CD8-positive, alpha-beta memory T cell (primary cell): ENCODE data around the gene SPATA31C1. TPM values are rescaled to one million over a fixed set of nuclear protein-coding genes. Genes with fewer than 3 reads are reported as not detected.

Source experiments
- CTCF ChIA-PET: fragments of 350-600 bp; sonication (Branson Sonifier 250); formaldehyde crosslinking; loops from one replicate; lab custom pipeline; 2021; ENCODE audit warnings: antibody characterized with exemption; lab: Charles Lee
- POLR2A ChIA-PET: fragments of 350-600 bp; sonication (Branson Sonifier 250); formaldehyde crosslinking; loops from one replicate; lab custom pipeline; 2021; ENCODE audit warnings: antibody characterized with exemption; lab: Charles Lee
- DNase-seq, 5 donors: peaks; one replicate each; pipeline versions ENCODE4 v3.0.0 to v3.0.0-alpha.2; 2020 to 2022; ENCODE audit warnings: mixed read lengths in 1 of 5
- H3K27ac ChIP-seq: one replicate; pipeline ENCODE4 v1.7.0; 2013; ENCODE audit warnings: low read depth, mild to moderate bottlenecking, low read length, moderate library complexity
- H3K27me3 ChIP-seq: 2 replicates; pipeline ENCODE4 v1.7.0; 2013; ENCODE audit warnings: low read length, mild to moderate bottlenecking; ENCODE audit not compliant: insufficient read depth, poor library complexity, severe bottlenecking
- H3K36me3 ChIP-seq: 2 replicates; pipeline ENCODE4 v1.7.0; 2013; ENCODE audit warnings: mild to moderate bottlenecking, low read length, moderate library complexity; ENCODE audit not compliant: insufficient read depth
- H3K4me1 ChIP-seq: 2 replicates; pipeline ENCODE4 v1.7.0; 2013; ENCODE audit warnings: mild to moderate bottlenecking, low read length, moderate library complexity; ENCODE audit not compliant: insufficient read depth
- H3K4me3 ChIP-seq: 2 replicates; pipeline ENCODE4 v1.7.0; 2013; ENCODE audit warnings: mild to moderate bottlenecking, low read length
- H3K9me3 ChIP-seq: 2 replicates; pipeline ENCODE4 v1.7.0; 2013; ENCODE audit warnings: mild to moderate bottlenecking, low read length
- H3K27ac Mint-ChIP-seq, 8 donors: one replicate each; pipeline ENCODE4 v1.8.0; 2020 to 2021; ENCODE audit warnings: mixed read lengths in 8 of 8, mild to moderate bottlenecking in 6 of 8, inconsistent platforms in 3 of 8, moderate library complexity in 3 of 8
- H3K27me3 Mint-ChIP-seq, 2 donors: one replicate each; pipeline ENCODE4 v1.8.0; 2020 to 2021; ENCODE audit warnings: mixed read lengths in 2 of 2, mild to moderate bottlenecking in 1 of 2, moderate library complexity in 1 of 2
- H3K36me3 Mint-ChIP-seq, 3 donors: one replicate each; pipeline ENCODE4 v1.8.0; 2020 to 2021; ENCODE audit warnings: mixed read lengths in 3 of 3, inconsistent platforms in 1 of 3, mild to moderate bottlenecking in 1 of 3
- H3K4me1 Mint-ChIP-seq, 3 donors: one replicate each; pipeline ENCODE4 v1.8.0; 2020 to 2021; ENCODE audit warnings: mixed read lengths in 3 of 3, inconsistent platforms in 1 of 3, mild to moderate bottlenecking in 1 of 3
- H3K4me3 Mint-ChIP-seq, 7 donors: one replicate each; pipeline ENCODE4 v1.8.0; 2020 to 2021; ENCODE audit warnings: mixed read lengths in 7 of 7, mild to moderate bottlenecking in 6 of 7, moderate library complexity in 4 of 7, inconsistent platforms in 2 of 7
- H3K9me3 Mint-ChIP-seq, 5 donors: one replicate each; pipeline ENCODE4 v1.8.0; 2020 to 2022; ENCODE audit warnings: mixed read lengths in 5 of 5, mild to moderate bottlenecking in 3 of 5, moderate library complexity in 2 of 5, inconsistent platforms in 1 of 5
- polyA plus RNA-seq: library from polyadenylated mRNA; unstranded; fragments of 300-500 nt; fragmentation: Illumina TruSeq; gene quantifications from one replicate; pipeline ENCODE4 v1.2.3, GENCODE V29; 2021
- total RNA-seq, 2 experiments: library from RNA; stranded (reverse); gene quantifications; one replicate each; pipeline ENCODE4 v1.2.3, GENCODE V29; 2021

SPATA31C1 gene
- total and polyA plus RNA-seq, 3 experiments from 2014 or later, result not detected

GRCh38 chr9:87889065-87889881 is 28.5 kb upstream of the SPATA31C1 start:
- H3K27me3 Mint-ChIP-seq, result peaks cover 3 to 19% of the 10 kb centered on the region in 2 donors
- no peaks in the 10 kb centered on the region for H3K4me1 Mint-ChIP-seq
- ChIA-PET POLR2A (no interaction called here), CTCF (no interaction called here)
- Histone ChIP-seq H3K9me3 (no peaks in the 10 kb centered on the region), H3K27me3 (no peaks in the 10 kb centered on the region), H3K4me3 (no peak overlapping the region), H3K36me3 (no peaks in the 10 kb centered on the region), H3K4me1 (no peaks in the 10 kb centered on the region), H3K27ac (no peak overlapping the region)
- H3K27ac Mint-ChIP-seq, result no peak overlapping the region
- no peak for DNase-seq
- no peaks in the 10 kb centered on the region for H3K36me3 Mint-ChIP-seq
- H3K9me3 Mint-ChIP-seq, result peaks cover 0 to 2% (median 0%) of the 10 kb centered on the region in 5 donors
- H3K4me3 Mint-ChIP-seq, result no peak overlapping the region

DNA sequence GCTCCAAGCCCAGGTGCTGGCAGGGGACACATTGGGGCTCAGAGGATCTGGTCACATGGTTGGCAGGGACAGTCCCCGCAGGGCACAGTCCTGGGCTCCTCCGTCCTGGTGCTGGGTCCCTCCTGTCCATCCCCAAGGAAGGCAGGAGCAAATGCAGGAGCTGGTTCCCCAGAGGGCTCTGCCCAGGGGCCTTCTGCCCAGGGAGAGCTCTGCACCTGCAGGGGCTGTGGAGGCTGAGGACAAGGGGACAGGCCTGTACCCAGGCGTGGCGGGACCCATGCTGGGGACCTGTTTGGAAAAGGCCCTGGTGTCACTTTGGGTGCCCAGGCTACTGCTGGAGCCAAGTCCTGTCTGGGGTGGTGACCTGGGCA is 27.9 kb upstream of the SPATA31C1 start:
- H3K27me3 Mint-ChIP-seq, result peaks cover 3 to 21% of the 10 kb centered on the region in 2 donors
- no peaks in the 10 kb centered on the region for H3K36me3 Mint-ChIP-seq
- H3K27ac Mint-ChIP-seq, result no peak overlapping the region
- no peak for DNase-seq
- ChIA-PET CTCF (no interaction called here), POLR2A (no interaction called here)
- no peaks in the 10 kb centered on the region for H3K27me3 ChIP-seq
- no peaks in the 10 kb centered on the region for H3K36me3 ChIP-seq
- no peaks in the 10 kb centered on the region for H3K9me3 ChIP-seq
- no peaks in the 10 kb centered on the region for H3K4me1 Mint-ChIP-seq
- H3K27ac ChIP-seq, result no peak overlapping the region
- H3K9me3 Mint-ChIP-seq, result peaks cover 0 to 2% (median 0%) of the 10 kb centered on the region in 5 donors
- no peak overlapping the region for H3K4me3 ChIP-seq
- H3K4me1 ChIP-seq, result no peaks in the 10 kb centered on the region
- no peak overlapping the region for H3K4me3 Mint-ChIP-seq

DNA sequence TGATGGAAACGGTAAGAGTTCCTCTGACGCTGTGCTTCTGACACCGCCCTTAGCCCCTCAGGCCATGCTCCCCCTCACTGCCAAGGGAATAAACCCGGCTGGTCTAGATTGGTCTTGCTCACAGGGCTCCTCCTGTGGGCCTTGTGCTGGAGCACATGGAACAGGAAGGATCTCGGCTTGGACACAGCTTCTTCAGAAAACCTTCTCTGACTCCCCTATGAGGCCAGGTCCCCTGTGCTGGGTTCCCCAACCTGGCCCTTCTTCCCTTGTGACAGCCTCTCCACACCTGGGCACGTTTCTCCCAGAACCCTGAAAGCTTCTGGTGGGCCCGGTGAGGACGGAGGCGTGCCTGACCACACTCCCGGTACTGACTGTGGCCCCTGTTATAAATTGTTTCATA is 26.9 kb upstream of the SPATA31C1 start:
- ChIA-PET CTCF (no interaction called here), POLR2A (no interaction called here)
- no peaks in the 10 kb centered on the region for H3K36me3 Mint-ChIP-seq
- Histone ChIP-seq H3K9me3 (no peaks in the 10 kb centered on the region), H3K27me3 (no peaks in the 10 kb centered on the region), H3K27ac (no peak overlapping the region), H3K4me3 (no peak overlapping the region), H3K36me3 (no peaks in the 10 kb centered on the region), H3K4me1 (no peaks in the 10 kb centered on the region)
- H3K27me3 Mint-ChIP-seq, result peaks cover 3 to 21% of the 10 kb centered on the region in 2 donors
- H3K4me3 Mint-ChIP-seq, result no peak overlapping the region
- H3K4me1 Mint-ChIP-seq, result no peaks in the 10 kb centered on the region
- H3K27ac Mint-ChIP-seq, result no peak overlapping the region
- H3K9me3 Mint-ChIP-seq, result peaks cover 0 to 2% (median 0%) of the 10 kb centered on the region in 5 donors
- no peak for DNase-seq

GRCh38 chr9:87891754-87892153 is 26.0 kb upstream of the SPATA31C1 start:
- Mint-ChIP-seq H3K4me3 (no peak overlapping the region), H3K4me1 (no peaks in the 10 kb centered on the region), H3K36me3 (no peaks in the 10 kb centered on the region), H3K9me3 (peaks cover 0 to 6% (median 0%) of the 10 kb centered on the region in 5 donors), H3K27me3 (peaks cover 3 to 27% of the 10 kb centered on the region in 2 donors), H3K27ac (no peak overlapping the region)
- Histone ChIP-seq H3K4me1 (no peaks in the 10 kb centered on the region), H3K9me3 (no peaks in the 10 kb centered on the region), H3K4me3 (no peak overlapping the region), H3K27me3 (no peaks in the 10 kb centered on the region), H3K36me3 (no peaks in the 10 kb centered on the region), H3K27ac (no peak overlapping the region)
- POLR2A ChIA-PET, result no interaction called here
- CTCF ChIA-PET, result no interaction called here
- DNase-seq, result no peak

DNA sequence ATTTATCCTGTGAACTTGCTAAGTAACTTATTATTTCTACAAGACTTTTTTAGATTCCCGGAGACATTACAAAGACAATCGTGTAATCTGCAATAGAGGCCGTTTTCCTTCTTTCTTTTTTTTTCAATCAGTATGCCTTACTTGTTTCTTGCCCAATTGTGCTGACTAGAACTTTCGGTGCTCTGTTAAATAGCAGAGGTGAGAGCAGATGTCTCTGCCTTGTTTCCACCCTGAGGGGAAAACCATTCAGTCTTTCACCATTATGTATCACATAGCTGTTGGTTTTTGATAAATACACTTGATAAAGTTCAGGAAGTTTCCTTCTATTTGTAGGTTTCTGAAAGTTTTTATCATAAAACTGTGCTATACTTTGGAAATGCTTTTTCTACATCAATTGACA is 24.8 kb upstream of the SPATA31C1 start:
- no peak overlapping the region for H3K27ac Mint-ChIP-seq

GRCh38 chr9:87894998-87895625 is 22.6 kb upstream of the SPATA31C1 start:
- H3K9me3 ChIP-seq, result no peaks in the 10 kb centered on the region
- H3K27ac ChIP-seq, result no peak overlapping the region
- H3K36me3 Mint-ChIP-seq, result peaks cover 0 to 4% (median 0%) of the 10 kb centered on the region in 3 donors
- H3K27me3 ChIP-seq, result no peaks in the 10 kb centered on the region
- ChIA-PET CTCF (no interaction called here), POLR2A (no interaction called here)
- no peak for DNase-seq
- peak overlapping the region in 1 of 8 donors; percentile 63 for H3K27ac Mint-ChIP-seq
- H3K9me3 Mint-ChIP-seq, result peaks cover 2 to 21% (median 7%) of the 10 kb centered on the region in 5 donors
- peaks cover 8 to 57% of the 10 kb centered on the region in 2 donors for H3K27me3 Mint-ChIP-seq
- H3K4me1 ChIP-seq, result no peaks in the 10 kb centered on the region
- no peak overlapping the region for H3K4me3 ChIP-seq
- H3K4me1 Mint-ChIP-seq, result no peaks in the 10 kb centered on the region
- no peaks in the 10 kb centered on the region for H3K36me3 ChIP-seq
- no peak overlapping the region for H3K4me3 Mint-ChIP-seq

More for the DNA sequence above, 24.8 kb upstream of the SPATA31C1 start:
- Mint-ChIP-seq H3K9me3 (peaks cover 2 to 7% (median 4%) of the 10 kb centered on the region in 5 donors), H3K27me3 (peaks cover 8 to 38% of the 10 kb centered on the region in 2 donors), H3K4me1 (no peaks in the 10 kb centered on the region), H3K4me3 (no peak overlapping the region), H3K36me3 (no peaks in the 10 kb centered on the region)
- CTCF ChIA-PET, result no interaction called here
- H3K36me3 ChIP-seq, result no peaks in the 10 kb centered on the region
- H3K27me3 ChIP-seq, result no peaks in the 10 kb centered on the region
- H3K4me1 ChIP-seq, result no peaks in the 10 kb centered on the region
- H3K9me3 ChIP-seq, result no peaks in the 10 kb centered on the region
- POLR2A ChIA-PET, result no interaction called here
- no peak for DNase-seq
- no peak overlapping the region for H3K4me3 ChIP-seq
- no peak overlapping the region for H3K27ac ChIP-seq

DNA sequence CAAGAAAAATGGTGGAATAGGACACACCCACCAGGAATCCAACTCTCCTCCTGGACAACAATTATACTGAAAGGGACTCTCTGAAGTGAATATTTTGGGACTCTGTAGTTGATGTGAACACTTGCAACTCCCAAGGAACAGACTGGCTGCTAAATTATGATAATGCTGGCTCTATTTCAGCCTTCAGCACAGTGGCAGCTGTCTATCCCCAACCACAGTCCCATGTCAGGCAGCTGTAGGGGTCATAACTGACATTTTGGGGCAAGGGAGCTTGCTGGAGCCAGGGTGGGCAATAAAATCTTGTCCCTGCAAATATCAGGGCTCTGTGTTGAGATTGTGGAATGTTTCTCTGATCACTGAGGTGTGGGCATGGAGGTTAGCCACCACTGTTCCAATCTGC is 20.9 kb upstream of the SPATA31C1 start:
- H3K4me1 Mint-ChIP-seq, result no peaks in the 10 kb centered on the region
- Histone ChIP-seq H3K36me3 (no peaks in the 10 kb centered on the region), H3K9me3 (no peaks in the 10 kb centered on the region), H3K4me1 (no peaks in the 10 kb centered on the region), H3K27me3 (no peaks in the 10 kb centered on the region), H3K27ac (no peak overlapping the region), H3K4me3 (no peak overlapping the region)
- no peak overlapping the region for H3K27ac Mint-ChIP-seq
- H3K36me3 Mint-ChIP-seq, result peaks cover 0 to 4% (median 0%) of the 10 kb centered on the region in 3 donors
- no peak for DNase-seq
- peaks cover 3 to 27% (median 14%) of the 10 kb centered on the region in 5 donors for H3K9me3 Mint-ChIP-seq
- ChIA-PET POLR2A (no interaction called here), CTCF (no interaction called here)
- H3K27me3 Mint-ChIP-seq, result peaks cover 6 to 59% of the 10 kb centered on the region in 2 donors
- H3K4me3 Mint-ChIP-seq, result no peak overlapping the region

GRCh38 chr9:87898151-87898550 is 19.6 kb upstream of the SPATA31C1 start:
- Histone ChIP-seq H3K36me3 (no peaks in the 10 kb centered on the region), H3K9me3 (no peaks in the 10 kb centered on the region), H3K27me3 (no peaks in the 10 kb centered on the region), H3K4me3 (no peak overlapping the region), H3K4me1 (no peaks in the 10 kb centered on the region), H3K27ac (no peak overlapping the region)
- Mint-ChIP-seq H3K4me3 (no peak overlapping the region), H3K36me3 (peaks cover 0 to 4% (median 0%) of the 10 kb centered on the region in 3 donors), H3K4me1 (no peaks in the 10 kb centered on the region), H3K27me3 (peaks cover 6 to 63% of the 10 kb centered on the region in 2 donors), H3K27ac (no peak overlapping the region), H3K9me3 (peaks cover 4 to 27% (median 16%) of the 10 kb centered on the region in 5 donors)
- CTCF ChIA-PET, result no interaction called here
- DNase-seq, result no peak
- POLR2A ChIA-PET, result no interaction called here
